ENCODE results near the gene PSTPIP1. TPM values are rescaled to one million over a fixed set of nuclear protein-coding genes. Genes with fewer than 3 reads are reported as not detected.

PSTPIP1 gene
- total RNA-seq, 1 donor from 2014 or later: 12.4 TPM

DNA sequence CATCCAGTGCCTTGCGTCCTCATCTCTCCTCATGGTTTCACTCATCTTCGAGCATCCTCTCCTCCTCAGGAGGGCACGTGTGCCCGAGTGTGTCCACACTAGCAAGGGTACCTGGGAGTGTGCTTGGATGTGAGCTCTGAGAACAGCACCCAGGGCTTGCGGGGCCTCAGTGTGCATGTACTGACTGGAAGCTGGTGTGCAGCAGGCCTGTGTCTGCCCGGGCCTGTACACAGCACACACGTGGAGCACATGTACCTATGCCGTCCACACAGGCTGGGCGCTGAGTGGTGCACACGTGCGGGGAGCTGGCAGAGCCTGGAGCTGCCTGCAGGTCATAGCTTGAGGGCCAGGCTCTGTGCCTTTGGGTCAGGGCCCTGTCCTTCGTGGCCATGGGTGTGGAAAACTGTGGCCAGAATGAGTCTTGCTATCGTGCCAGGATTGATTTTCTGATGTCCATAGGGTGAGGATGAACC lies 41.1 kb downstream of the PSTPIP1 start:
- no peak for DNase-seq
- Mint-ChIP-seq H3K4me1 (ENCODE audit: low read depth, unreplicated experiment) (peaks cover 6% of the 10 kb centered on the region), H3K27ac (ENCODE audit: unreplicated experiment) (no peak overlapping the region), H3K9me3 (ENCODE audit: unreplicated experiment) (peaks cover 2% of the 10 kb centered on the region), H3K36me3 (ENCODE audit: unreplicated experiment) (no peaks in the 10 kb centered on the region), H3K27me3 (ENCODE audit: unreplicated experiment) (peaks cover 16% of the 10 kb centered on the region), H3K4me3 (ENCODE audit: unreplicated experiment) (no peak overlapping the region)
- TF ChIP-seq, protein P1, sequence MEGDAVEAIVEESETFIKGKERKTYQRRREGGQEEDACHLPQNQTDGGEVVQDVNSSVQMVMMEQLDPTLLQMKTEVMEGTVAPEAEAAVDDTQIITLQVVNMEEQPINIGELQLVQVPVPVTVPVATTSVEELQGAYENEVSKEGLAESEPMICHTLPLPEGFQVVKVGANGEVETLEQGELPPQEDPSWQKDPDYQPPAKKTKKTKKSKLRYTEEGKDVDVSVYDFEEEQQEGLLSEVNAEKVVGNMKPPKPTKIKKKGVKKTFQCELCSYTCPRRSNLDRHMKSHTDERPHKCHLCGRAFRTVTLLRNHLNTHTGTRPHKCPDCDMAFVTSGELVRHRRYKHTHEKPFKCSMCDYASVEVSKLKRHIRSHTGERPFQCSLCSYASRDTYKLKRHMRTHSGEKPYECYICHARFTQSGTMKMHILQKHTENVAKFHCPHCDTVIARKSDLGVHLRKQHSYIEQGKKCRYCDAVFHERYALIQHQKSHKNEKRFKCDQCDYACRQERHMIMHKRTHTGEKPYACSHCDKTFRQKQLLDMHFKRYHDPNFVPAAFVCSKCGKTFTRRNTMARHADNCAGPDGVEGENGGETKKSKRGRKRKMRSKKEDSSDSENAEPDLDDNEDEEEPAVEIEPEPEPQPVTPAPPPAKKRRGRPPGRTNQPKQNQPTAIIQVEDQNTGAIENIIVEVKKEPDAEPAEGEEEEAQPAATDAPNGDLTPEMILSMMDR (IDR thresholded peaks at IDR 0.05; ENCODE audit: partially characterized antibody, unreplicated experiment): no peak

DNA sequence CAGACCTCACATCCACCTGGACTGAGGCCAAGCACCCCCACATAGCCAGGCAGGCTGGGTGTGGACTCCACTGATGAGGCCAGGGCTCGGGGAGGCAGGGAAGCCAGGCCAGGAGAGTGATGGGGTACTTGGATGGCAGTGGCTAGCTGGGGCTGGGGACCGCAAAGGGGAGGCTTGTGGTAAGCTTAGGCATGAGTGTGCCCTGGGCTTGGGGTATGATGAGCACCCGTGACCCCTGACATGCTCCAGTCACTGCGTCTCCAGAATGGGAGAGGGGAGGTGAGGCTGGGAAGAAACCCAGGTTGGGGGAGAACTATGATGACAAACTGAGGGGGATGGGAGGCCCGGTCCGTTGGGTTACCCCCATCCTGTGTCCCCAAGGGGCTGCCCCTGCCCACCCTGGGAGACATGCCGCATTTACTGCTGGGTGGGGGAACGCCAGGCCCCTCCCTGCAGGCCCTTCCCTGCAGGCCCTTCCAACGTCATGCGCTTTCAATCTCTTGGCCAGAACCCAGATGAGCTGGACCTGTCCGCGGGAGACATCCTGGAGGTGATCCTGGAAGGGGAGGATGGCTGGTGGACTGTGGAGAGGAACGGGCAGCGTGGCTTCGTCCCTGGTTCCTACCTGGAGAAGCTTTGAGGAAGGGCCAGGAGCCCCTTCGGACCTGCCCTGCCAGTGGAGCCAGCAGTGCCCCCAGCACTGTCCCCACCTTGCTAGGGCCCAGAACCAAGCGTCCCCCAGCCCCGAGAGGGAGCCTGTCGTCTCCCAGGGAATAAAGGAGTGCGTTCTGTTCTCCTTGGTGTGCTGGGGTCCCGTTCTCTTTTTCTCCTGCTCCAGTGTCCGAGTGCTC lies 41.8 kb downstream of the PSTPIP1 start:
- Mint-ChIP-seq H3K4me3 (ENCODE audit: unreplicated experiment) (no peak overlapping the region), H3K27ac (ENCODE audit: unreplicated experiment) (no peak overlapping the region), H3K9me3 (ENCODE audit: unreplicated experiment) (peaks cover 2% of the 10 kb centered on the region), H3K4me1 (ENCODE audit: low read depth, unreplicated experiment) (peaks cover 2% of the 10 kb centered on the region), H3K36me3 (ENCODE audit: unreplicated experiment) (no peaks in the 10 kb centered on the region), H3K27me3 (ENCODE audit: unreplicated experiment) (peaks cover 15% of the 10 kb centered on the region)
- DNase-seq: no peak
- TF ChIP-seq, protein P1 (IDR thresholded peaks at IDR 0.05; ENCODE audit: partially characterized antibody, unreplicated experiment): no peak

DNA sequence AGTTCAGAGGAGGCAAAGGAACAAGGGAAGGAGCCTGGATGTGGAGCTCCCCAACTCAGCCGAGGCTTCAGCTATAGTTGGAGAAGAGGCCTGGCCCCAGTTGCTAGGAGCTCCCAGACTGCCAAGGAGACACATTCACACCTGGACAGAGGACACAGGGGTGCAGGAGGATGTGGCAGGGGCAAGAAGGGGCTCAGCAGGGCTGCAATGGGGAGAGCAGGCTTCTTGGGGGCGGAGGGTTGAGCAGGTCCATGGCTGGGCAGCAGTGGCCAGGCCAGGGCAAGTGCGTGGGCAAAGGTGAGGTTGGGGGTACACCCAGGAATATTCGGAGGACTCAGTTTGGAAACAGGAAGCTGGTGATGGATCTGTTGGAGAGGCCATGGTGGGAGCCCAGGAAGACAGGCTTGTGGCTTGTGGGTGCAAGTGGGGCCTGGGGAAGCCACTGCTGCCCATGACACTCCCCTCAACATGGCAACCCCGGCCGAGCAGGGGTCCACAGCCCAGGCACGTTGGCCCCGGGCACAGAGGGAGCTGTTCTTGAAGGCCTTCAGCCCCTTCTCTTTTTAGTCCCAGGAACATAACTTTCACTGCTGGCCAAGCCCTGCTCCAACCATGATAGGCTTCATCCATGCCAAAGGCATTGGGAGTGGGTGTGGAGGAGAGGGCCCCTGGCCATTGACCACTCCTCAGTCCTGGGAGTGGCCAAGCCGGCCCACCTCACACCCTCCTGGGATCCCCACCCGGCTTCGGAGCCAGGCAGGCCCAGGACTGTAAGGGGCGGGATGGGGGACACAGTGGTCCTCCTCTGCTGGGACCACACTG lies 42.7 kb downstream of the PSTPIP1 start:
- no peak for DNase-seq
- no peak overlapping the region for H3K27ac Mint-ChIP-seq (ENCODE audit: unreplicated experiment)
- no peaks in the 10 kb centered on the region for H3K36me3 Mint-ChIP-seq (ENCODE audit: unreplicated experiment)

DNA sequence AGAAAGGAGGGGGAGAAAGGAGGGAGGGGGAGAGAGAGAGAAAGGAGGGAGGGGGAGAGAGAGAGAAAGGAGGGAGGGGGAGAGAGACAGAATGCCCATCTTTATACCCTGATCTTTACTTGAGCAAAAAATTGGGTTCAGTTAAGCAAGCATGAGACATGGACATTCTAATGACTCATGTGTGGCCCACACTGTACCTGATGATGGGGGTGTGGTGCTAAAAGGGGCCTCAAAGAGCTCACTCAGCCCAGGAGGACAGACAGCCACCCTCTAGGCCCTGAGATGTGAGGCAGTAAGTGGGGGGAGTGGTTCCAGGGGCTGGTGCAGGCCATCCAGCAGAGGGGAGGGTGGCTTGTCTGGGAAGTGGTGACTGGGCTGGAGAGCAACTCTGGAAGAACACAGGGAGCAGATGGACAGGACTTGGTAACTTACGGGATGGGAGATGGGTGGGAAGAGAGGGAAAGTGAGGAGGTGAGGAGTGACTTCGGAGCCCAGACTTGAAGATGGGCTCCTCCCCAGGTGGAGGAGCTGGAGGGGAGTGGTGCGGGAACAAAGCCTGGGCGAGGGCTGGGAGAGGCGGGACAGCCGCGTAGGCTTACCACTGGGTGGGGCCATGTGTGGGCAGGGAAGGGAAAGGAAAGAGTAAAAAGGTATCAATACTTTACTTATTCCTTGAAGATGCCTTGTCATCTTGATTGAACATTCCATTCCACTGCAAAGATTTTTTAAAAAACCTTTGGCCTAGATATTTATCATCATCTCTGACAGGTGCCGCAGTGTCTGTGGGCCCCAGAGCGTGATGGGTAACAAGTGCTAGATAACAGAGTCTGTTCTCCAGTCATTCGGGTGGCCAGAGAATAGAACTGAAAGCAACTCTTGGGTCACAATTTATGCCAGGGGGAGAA lies 43.6 kb downstream of the PSTPIP1 start:
- Mint-ChIP-seq H3K9me3 (ENCODE audit: unreplicated experiment) (peaks cover 2% of the 10 kb centered on the region), H3K36me3 (ENCODE audit: unreplicated experiment) (no peaks in the 10 kb centered on the region), H3K4me3 (ENCODE audit: unreplicated experiment) (no peak overlapping the region), H3K27ac (ENCODE audit: unreplicated experiment) (peak overlapping the region; percentile 33), H3K27me3 (ENCODE audit: unreplicated experiment) (peaks cover 13% of the 10 kb centered on the region), H3K4me1 (ENCODE audit: low read depth, unreplicated experiment) (peaks cover 2% of the 10 kb centered on the region)
- TF ChIP-seq, protein P1 (IDR thresholded peaks at IDR 0.05; ENCODE audit: partially characterized antibody, unreplicated experiment): no peak
- no peak for DNase-seq

More for the DNA sequence above, 42.7 kb downstream of the PSTPIP1 start:
- TF ChIP-seq, protein P1 (IDR thresholded peaks at IDR 0.05; ENCODE audit: partially characterized antibody, unreplicated experiment): no peak
- Mint-ChIP-seq H3K27me3 (ENCODE audit: unreplicated experiment) (peaks cover 13% of the 10 kb centered on the region), H3K4me3 (ENCODE audit: unreplicated experiment) (no peak overlapping the region), H3K4me1 (ENCODE audit: low read depth, unreplicated experiment) (peaks cover 2% of the 10 kb centered on the region), H3K9me3 (ENCODE audit: unreplicated experiment) (peaks cover 2% of the 10 kb centered on the region)
